Upper lobe of left lung (tissue), 4 donors: Measurements from ENCODE around the gene BTBD9.

Source experiments
- CTCF ChIP-seq, 6 experiments: fragments of 450-650 bp in 4 of 6; fragments of 200-600 bp in 2 of 6; sonication (generic) in 2 of 6; IDR thresholded peaks; one replicate each; pipeline ENCODE4 v1.5.1; 2016 to 2019; ENCODE audit warnings: antibody characterized with exemption in 6 of 6
- EP300 ChIP-seq, 4 donors: sonication (generic); formaldehyde crosslinking; IDR thresholded peaks; one replicate each; pipeline ENCODE4 v1.5.1; 2017; ENCODE audit warnings: antibody characterized with exemption in 4 of 4, control low read depth in 2 of 4
- POLR2AphosphoS5 ChIP-seq, 2 donors: sonication (generic); formaldehyde crosslinking; IDR thresholded peaks; one replicate each; pipeline ENCODE4 v1.5.1; 2017; ENCODE audit warnings: antibody characterized with exemption in 2 of 2

GRCh38 chr6:38528196-38528965, 111.3 kb downstream of the BTBD9 start:
- TF ChIP-seq CTCF (IDR thresholded peaks at IDR 0.05) (no peak), EP300 (IDR thresholded peaks at IDR 0.05) (no peak), POLR2AphosphoS5 (IDR thresholded peaks at IDR 0.05) (no peak)
